Adrenal gland (tissue), 5 donors: ENCODE data around the gene MAD1L1.

Experiments used
- POLR2A ChIP-seq, 2 donors: fragments of 450-650 bp; IDR thresholded peaks; one replicate each; pipeline ENCODE4 v1.6.1; 2017; ENCODE audit warnings: antibody characterized with exemption in 2 of 2, mild to moderate bottlenecking in 2 of 2, moderate library complexity in 1 of 2
- TF ChIP-seq, protein P1 (sequence below), 6 experiments: fragments of 450-650 bp in 4 of 6; fragments of 200-600 bp in 2 of 6; sonication (generic) in 1 of 6; IDR thresholded peaks; 1 replicate in 5 of 6; 2 replicates in 1 of 6; pipeline versions ENCODE4 v1.5.1 to v1.8.0; 2016 to 2021; ENCODE audit warnings: antibody characterized with exemption in 6 of 6, mild to moderate bottlenecking in 2 of 6, moderate library complexity in 1 of 6
- donor health status: DM: no; HTN: no; CAD: no.

DNA sequence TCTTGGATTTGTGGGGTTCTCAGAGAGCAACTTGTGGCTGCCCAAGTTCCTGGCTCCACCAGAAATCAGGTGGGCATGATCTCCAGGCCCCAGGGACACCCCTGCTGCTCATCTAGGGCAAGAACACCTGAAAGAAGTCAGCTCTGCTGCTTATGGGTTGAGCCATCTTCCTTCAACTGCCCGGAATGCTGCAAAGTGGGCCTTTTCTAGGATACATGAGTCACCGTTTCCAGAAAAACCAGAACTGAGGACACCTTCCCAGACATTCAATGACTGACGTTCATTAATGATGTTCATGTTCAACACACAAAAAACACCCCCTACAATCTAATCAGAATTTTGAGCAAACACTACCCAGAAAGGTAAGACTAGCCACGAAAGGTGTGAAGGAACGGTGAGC is 98.0 kb downstream of the MAD1L1 start:
- TF ChIP-seq, protein P1, sequence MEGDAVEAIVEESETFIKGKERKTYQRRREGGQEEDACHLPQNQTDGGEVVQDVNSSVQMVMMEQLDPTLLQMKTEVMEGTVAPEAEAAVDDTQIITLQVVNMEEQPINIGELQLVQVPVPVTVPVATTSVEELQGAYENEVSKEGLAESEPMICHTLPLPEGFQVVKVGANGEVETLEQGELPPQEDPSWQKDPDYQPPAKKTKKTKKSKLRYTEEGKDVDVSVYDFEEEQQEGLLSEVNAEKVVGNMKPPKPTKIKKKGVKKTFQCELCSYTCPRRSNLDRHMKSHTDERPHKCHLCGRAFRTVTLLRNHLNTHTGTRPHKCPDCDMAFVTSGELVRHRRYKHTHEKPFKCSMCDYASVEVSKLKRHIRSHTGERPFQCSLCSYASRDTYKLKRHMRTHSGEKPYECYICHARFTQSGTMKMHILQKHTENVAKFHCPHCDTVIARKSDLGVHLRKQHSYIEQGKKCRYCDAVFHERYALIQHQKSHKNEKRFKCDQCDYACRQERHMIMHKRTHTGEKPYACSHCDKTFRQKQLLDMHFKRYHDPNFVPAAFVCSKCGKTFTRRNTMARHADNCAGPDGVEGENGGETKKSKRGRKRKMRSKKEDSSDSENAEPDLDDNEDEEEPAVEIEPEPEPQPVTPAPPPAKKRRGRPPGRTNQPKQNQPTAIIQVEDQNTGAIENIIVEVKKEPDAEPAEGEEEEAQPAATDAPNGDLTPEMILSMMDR (IDR thresholded peaks at IDR 0.05), result no peak
- TF ChIP-seq POLR2A (IDR thresholded peaks at IDR 0.05), result no peak
